Mucosa of gallbladder (tissue), 1 donor: ENCODE results near the gene DYNLRB2. TPM values are rescaled to one million over a fixed set of nuclear protein-coding genes. Genes with fewer than 3 reads are reported as not detected.
A peak's percentile ranks its signal among the peaks of the same experiment; 100 is the strongest.

ENCODE experiments used
- DNase-seq: peaks from one replicate; pipeline ENCODE4 v3.0.0-alpha.2; 2020; ENCODE audit warnings: low spot score
- total RNA-seq: library from RNA; stranded (reverse); gene quantifications from one replicate; pipeline ENCODE4 v1.2.1, GENCODE V29; 2021
- donor health status: DM: no; HTN: no; CAD: no.

Gene DYNLRB2
- total RNA-seq, 1 donor from 2014 or later = 1.3 TPM

DNA sequence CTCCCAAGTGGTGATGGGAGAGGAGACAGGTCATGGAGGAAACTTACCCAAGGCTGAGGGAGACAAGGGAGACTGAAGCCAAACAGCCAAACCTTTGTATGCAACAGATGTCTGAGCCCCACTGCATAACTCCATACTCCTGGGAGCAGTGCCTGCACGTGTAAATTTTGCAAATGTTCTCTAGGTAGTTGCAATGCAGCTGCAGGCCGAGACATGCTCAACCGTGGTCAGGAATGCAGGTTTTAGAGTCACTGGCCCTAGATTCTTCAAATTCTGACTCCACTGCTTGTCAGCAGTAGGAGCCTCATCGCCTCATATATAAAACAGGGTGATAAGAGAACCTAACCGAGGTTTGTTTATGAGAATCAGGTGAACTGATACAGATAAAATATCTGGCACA, 11.5 kb downstream of the DYNLRB2 start:
- no peak for DNase-seq

DNA sequence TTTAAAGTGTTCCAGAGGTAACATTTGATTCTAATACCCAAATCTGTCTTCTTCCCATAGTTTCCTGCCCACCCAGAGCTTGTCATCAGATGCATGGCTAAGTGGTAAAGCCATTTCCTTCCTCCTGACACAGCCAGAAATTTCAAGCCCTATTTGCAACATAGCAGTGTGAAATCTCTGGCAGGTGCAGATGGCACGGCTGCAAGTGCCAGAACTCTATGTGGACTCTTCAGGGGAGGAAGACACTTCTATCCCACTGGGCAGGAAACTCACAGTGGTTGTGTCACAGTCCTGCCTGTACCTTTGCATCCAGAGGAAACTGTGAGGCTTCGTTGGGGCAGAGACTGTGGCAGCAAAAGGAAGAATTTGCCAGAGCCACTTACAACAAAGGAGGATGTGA, 13.2 kb downstream of the DYNLRB2 start:
- no peak for DNase-seq

DNA sequence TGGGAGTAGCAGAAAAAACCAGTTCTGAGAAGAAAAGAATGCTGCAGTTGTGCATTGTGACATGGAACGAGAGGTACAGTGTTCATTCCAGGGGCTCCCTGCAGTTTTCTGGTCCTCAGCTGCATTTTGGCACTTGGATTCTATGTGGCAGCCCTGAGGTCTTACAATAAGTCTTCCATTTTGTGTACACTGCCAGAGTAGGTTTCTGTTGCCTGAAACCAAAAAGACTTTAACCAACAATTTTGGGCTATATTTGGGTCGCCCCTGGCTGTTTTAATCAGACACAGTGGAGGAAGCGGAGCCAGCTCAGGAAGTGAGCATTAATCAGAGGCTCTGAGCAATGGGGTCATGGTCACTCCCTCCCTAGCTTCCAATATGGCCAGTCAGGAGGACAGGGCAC, 15.7 kb downstream of the DYNLRB2 start:
- DNase-seq = no peak

DNA sequence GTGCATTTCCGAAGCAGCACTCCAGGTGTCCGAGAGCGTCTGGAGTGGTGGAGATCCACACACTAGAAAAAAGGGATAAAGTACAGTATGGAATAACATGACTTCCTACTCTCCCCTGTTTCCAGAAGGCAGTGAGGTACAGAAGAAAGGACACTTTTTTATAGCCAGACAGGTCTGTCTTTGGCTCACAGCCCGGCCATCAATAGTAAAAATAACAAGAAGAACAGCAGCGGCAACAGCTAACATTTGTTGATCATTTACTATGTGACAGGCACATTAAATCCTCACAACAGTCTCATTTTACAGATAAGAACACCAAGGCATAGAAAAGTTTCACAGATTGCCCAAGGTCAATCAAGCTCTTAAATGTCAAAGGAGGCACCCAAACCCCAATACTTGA, 16.2 kb downstream of the DYNLRB2 start:
- DNase-seq = no peak

DNA sequence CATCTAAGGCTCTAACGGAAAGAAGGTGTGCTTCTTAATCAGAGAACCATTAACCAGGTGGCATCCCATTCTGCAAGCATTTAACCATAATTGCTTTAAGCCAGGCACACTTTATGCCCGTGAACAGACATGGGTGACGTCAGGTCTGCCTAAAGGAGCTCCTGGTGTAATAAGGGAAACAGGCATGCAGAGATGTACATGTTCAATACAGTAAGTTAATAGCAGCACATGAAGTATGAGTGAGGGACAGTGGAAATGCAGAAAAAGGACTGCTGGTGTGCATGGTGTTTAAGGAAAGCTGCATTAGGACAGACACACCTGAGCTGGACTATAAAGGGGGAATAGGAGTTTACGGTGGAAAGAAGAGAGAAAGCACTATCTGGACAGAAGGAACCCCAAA, 18.6 kb downstream of the DYNLRB2 start:
- no peak for DNase-seq

DNA sequence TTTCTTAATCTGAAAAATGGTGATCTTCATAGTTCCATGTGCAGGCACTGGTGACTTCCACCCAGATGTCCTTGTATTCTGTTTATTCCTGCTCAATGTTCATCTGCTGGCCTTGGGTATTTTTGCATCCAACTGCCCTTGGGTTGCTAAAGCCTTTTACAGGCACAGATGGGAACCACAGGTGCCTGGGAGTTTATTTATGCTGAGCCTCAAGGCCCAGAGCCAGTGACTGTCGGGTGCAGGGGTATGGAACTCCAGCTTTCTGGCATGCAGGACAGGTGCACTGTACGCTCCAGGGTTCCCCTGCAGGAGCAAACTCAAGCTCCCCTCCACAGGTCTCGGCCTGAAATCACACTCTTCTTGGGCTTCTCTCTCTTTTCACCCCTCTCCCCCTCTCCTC, 22.3 kb downstream of the DYNLRB2 start:
- DNase-seq = no peak

DNA sequence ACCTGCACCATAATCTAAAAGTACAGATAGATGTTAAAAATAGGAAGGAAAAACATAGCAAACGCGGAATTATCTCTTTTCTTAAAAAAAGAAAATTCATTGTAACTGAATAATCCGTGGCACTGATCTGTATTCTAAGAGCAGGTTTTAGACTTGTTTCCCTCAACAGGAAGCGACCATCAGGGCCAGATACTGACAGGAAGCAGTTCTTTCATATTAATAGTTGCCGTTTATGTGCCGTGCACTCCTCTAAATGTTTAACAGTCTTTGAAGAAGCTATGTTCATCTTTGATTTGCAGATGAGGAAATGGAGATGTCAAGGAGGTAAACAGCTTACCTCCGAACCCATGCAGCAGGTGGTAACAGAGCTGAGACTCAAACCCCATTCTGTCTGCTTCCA, 23.6 kb downstream of the DYNLRB2 start:
- DNase-seq = no peak

DNA sequence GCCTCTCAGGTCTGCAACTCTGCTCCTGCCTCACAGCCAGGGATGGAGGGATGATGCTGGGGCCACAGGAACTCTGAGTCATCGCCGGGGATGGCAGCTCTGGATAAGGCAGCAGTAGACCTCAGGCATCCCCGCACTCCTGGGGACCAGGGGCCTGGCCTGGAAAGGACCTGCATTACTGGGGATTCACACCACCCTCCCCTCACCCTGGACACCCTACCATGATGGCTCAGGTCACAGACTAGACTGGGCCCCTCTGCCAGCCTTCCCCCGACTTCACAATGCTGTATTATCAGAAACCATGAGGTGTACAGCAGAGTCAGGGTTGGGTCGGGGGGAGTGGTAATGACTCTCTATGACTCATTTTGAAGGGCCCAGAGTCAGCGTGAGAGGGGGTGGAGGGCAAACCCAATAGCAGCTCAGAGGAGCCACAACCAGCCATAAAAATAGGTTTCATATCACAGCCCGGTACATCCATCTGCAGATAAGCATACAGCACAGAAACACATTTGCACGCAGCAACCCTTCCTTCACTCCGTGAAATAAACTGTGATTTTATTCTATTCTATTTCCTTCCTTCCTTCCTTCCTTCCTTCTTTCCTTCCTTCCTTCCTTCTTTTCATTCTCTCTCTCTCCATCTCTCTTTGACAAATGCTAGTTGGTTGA, 28.8 kb downstream of the DYNLRB2 start:
- DNase-seq = no peak

DNA sequence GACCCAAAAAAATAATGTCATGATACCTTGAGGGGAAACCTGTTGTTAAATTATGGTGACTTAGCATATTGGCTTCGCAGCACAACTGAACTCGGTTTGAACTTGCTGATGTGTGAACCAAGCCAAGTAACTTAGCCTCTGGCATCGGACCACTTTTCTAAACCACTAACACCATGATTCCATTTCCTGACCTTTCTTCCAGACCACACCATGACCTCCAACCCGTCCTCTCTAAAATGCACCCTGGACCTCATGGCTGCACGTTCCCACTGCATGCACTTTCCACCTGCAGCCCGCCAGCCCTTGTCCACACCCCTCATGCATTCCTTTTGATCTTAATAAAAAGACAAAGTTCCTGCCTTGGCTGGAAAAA, 29.3 kb downstream of the DYNLRB2 start:
- DNase-seq = no peak

DNA sequence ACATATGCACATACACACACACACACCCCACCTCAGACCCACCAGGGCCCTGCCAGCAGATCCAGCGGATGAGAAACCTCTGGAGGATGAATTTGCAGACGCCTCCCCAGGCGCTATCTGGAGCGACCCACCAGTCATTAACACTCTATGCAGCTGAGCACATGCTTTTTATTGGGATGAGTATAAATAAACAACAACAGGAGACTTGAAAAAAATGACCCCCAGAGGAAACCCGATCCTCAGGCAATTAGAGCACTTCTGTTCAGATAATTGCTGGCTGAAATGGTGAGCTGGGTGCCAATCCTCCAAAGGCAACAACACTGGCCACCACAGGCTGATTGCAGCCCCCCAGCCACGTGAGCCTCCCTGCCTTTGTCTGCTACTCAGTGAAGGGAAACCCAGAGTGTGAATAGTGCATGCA, 32.9 kb downstream of the DYNLRB2 start:
- DNase-seq = no peak

DNA sequence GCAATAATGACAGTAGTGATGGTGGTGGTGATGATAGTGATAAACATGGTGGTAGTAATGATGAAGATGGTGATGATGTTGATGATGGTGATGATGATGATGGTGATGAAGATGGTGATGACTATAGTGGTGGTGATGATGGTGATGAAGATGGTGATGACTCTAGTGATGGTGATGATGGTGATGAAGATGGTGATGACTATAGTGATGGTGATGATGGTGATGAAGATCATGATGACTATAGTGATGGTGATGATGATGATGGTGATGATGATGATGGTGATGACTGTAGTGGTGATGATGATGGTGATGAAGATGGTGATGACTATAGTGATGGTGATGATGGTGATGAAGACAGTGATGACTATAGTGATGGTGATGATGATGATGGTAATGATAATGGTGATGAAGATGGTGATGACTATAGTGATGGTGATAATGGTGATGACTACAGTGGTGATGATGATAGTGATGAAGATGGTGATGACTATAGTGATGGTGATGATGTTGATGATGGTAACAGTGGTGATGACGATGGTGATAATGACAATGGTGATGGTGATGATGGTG, 35.6 kb downstream of the DYNLRB2 start:
- DNase-seq = no peak

DNA sequence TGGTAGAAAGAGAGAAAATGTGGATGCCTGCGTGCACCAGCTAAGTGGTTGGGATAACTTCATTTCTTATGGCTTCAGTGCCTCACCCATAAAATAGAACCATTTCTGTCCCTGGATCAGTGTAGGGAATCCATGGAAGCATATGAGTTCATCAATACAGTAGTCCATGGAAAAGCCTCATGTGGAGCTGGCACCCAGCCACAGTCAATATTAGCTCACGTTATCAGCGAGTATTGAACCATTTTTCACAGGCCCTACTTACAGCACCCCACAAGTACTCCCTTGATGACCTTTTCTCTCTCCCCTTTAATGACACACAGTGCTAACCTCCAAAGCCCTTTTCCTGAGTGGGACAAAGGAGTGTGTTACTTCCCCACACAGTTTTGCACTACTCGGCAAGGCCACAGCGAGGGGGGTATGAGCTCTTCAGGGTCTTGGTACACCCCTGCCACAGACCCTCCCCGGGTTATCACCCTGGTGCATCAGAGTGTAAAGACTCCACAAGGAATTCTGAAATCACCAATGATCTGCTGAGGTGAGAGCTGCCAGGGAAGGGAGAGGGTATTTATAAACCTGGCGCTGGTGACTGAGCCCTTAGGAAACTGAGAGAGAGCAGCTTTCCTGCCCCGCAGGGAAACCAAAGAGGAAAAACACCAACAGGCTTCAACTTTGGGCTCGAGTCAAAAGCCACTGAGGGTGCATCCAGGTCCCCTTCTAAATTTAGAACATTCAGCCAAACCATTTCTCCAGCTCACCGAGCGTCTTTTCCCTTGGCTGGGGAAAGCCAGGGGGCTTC, 36.9 kb downstream of the DYNLRB2 start:
- DNase-seq = peak; percentile 79

DNA sequence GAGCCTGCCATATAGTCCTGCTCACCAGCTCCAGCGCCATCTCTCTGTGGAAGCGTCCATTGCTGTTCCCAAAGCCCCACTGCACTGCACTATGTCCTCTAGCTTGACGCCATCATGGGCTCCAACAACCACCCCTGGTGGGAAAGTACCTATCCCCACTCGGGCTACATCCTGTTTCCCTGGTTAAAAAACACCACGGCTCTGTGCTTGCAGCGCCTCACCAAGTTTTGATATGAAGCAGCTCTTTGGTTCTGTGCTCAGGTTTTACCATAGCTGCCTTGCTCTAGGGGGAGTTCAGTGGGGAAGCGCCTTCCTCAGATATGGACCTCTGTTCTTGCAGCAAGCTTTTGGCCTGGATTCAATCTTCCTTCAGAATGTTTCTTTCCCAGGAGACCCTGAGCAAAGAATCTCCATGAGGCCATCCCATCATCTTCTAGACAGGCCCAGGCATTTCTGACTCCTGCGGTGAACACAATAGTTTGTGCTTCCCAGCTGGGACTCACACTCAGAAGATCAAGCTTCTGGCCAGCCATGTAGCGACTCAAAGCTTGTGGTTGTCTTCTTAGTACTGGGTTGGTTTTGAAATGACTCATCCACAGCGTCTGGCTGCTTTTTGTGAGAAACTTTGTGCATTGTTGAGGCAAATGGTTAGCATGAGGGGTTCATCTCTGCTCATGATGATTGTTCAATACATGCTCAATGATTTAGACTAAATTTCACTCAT, 39.5 kb downstream of the DYNLRB2 start:
- DNase-seq = no peak

DNA sequence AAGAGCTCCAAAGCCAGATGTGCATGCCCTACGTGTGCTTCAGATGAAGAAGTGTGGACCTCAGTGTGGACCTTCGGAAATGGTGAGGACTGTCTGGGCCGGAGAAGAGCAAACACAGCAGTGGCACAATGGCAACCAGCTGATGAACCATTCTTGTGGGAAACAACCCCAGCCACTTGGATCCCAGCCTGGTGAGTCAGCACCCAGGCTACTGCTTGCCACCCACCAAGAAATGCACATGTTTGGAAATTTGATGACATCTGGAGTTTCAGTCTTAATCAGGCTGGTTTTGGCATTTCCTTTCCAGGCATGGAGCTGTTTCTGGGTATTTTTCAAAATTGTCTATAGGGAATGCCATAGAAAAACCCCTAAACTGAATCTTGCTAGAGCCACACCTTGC, 42.7 kb downstream of the DYNLRB2 start:
- DNase-seq = no peak

DNA sequence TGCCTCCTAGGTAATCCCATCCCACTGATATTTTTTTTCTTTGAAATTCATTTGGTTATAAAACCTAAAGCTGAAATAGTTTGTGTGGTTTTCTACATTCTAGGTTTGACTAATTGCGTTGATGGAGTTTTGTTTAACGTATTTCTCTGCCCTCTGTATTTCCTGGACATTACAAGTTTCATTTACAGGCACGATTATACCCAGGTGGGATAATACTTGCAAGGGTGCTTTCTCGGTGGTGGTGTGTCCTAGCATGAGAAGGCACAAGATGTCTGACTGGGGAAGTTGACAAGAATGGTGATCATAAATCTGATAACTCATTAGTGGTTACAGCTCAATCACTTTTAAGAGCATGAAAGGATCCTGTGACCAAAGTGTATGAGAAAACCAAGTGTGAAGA, 45.0 kb downstream of the DYNLRB2 start:
- no peak for DNase-seq

DNA sequence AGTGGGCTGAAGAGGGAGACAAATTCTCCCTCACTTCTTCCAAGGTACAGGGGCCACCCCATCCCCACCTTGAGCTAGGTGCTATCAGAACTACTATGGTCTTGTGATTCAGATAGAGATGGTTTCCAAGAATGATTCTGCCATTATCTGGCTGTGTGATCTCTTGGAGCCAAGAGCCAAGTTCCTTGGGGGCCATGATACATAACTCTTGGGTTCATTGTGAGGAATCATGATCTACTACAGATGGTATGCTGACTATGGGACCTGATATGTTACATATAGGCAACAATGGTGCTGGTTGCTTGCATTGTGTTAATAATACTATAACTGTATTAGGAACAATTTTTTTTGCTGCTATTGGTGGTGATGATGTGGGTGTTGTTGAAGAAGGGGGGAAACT, 45.7 kb downstream of the DYNLRB2 start:
- DNase-seq = no peak

DNA sequence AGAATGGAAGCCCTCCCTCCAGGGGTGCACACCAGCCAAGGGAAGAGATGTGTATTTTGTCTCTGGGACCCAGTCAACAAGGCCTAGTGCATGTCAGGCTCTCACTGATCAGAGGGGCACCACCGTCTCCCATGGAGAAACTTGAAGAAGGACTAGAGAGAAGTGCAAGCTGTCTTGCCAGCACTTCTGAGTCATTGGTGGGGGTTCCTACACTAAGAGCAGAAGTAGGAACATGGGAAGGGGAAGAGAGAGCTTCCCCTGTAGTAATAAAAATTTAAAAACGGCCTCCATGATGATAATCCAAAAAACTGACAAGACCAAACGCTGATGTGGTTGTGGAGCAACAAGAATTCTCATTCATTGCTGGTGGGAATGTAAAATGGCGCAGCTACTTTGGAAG, 46.3 kb downstream of the DYNLRB2 start:
- DNase-seq = no peak

DNA sequence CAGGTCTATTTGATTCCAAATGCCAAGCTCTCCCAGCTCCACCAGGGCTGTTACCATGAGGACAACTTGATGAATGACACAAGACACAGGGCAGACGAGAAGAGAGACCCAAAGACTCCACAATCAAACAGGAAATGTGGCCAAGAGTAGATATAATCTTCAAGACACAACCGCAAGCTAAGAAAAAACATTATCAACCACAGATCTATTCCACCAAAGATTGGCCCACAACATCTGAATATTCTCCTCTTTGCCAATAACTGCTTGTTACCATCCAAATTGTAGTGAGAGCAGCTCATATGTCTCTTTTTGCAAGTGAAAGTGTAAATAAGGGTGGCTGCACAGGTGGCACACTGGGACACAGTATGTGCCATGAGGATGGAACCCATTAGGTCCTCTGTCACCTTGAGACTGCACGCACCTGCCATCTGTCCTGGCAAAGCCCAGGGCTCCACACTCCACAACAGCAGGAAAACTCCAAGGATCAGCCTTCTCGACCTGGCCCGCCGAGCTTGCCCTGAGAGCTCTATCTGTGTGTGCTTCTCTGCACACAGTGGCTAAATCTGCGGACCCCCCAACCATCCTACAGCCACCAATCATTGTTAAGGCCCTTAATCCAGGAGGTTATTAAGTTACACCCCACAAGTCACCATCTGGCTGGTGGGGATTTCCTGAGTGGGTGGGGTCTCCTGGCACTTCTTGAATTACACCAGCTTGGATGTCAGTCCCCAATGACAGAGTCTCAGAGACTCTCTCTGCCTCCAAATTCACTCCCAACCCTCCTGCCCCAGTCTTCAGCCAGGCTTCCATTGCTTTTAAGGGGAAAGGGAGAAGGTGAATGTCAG, 50.5 kb downstream of the DYNLRB2 start:
- no peak for DNase-seq

DNA sequence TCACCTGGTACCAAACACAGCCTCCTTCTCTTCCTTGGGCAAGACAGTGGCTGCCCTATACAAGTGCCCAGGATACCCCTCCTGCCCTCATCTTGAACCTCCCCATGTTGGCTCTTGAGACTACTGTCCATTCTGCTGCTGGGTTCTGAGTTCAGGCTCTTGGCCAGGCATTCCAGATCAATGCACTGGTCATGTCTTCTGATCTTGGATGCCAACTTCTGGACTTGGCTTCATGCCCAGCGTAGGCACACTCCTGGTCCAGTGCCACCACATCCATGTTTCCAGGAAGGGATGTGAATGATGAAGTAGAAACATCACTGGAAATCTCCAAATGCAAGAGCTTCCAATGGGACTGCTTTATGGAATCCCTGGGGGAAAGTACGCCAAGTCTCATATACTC, 51.5 kb downstream of the DYNLRB2 start:
- no peak for DNase-seq

DNA sequence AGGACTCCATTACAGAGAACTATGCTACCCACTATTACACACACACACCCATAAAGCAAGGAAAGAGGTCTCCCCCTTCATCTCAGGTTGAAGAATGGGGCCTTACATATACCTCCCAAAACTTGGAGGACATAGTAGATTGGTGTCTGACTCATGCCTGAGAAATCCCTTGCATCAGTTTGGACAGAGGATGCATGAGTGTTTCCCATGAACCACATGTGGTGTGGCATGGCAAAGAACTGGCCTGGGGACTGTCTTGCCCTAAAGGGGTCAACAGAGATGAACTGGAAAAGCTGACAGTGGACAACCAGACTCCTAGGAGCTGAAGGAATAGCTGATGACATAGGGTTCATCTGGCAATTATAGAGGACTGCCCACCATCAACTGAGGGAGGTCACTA, 54.0 kb downstream of the DYNLRB2 start:
- no peak for DNase-seq

DNA sequence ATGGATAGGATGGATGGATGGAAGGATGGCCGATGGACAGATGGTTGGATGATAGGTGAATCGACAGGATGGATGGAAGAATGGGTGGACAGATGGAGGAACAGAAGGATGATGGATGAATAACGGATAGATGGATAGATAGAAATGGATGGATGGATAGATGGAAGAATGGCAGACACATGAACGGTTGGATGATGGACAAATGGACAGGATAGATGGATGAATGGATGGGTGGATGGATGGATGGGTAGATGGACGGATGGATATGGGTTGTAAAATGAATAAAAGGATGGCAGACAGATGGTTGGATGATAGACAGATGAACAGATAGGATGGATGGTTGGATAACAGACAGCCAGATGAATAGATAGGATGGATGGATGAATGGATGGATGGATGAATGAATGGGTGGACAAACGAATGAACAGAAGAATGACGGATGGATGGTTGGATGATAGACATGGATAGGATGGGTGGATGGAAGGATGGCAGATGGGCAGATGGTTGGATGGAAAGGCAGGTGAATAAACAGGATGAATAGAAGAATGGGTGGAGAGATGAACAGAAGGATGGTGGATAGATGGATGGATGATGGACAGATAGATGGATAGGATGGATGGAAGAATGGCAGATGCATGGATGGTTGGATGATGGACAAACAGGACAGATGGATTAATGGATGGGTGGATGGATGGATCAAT, 55.9 kb downstream of the DYNLRB2 start:
- no peak for DNase-seq
